Inflammatory macrophage treated with lipopolysaccharide for 1 hour (primary cell): Measurements from ENCODE around the gene PTPRN2.

Source experiments
- DNase-seq, 2 donors: peaks; one replicate each; pipeline ENCODE4 v3.0.0-alpha.2; 2020 to 2022

Gene PTPRN2

GRCh38 chr7:157827863-157828160, 759.8 kb downstream of the PTPRN2 start:
- DNase-seq = no peak

GRCh38 chr7:157827045-157827862, 760.4 kb downstream of the PTPRN2 start:
- no peak for DNase-seq

GRCh38 chr7:157826566-157826965, 761.1 kb downstream of the PTPRN2 start:
- DNase-seq = no peak

GRCh38 chr7:157825325-157825724, 762.3 kb downstream of the PTPRN2 start:
- DNase-seq = no peak

- DNase-seq = no peak
Observed at GRCh38 chr7:157824819-157825121, 762.9 kb downstream of the PTPRN2 start.

- DNase-seq = no peak
Observed at GRCh38 chr7:157824011-157824818, 763.4 kb downstream of the PTPRN2 start.

- no peak for DNase-seq
Observed at GRCh38 chr7:157822688-157823031, 765.0 kb downstream of the PTPRN2 start.

- DNase-seq = no peak
Observed at GRCh38 chr7:157821959-157822687, 765.5 kb downstream of the PTPRN2 start.

- DNase-seq = no peak
Observed at GRCh38 chr7:157820796-157821195, 766.8 kb downstream of the PTPRN2 start.

- DNase-seq = no peak
Observed at GRCh38 chr7:157819455-157819807, 768.2 kb downstream of the PTPRN2 start.

- DNase-seq = no peak
Observed at GRCh38 chr7:157818701-157819454, 768.7 kb downstream of the PTPRN2 start.

GRCh38 chr7:157817944-157818700, 769.5 kb downstream of the PTPRN2 start:
- no peak for DNase-seq

- no peak for DNase-seq
Observed at GRCh38 chr7:157817433-157817832, 770.2 kb downstream of the PTPRN2 start.

GRCh38 chr7:157816526-157817250, 770.9 kb downstream of the PTPRN2 start:
- no peak for DNase-seq

- DNase-seq = no peak
Observed at GRCh38 chr7:157816086-157816485, 771.5 kb downstream of the PTPRN2 start.

- no peak for DNase-seq
Observed at GRCh38 chr7:157815706-157816022, 772.0 kb downstream of the PTPRN2 start.

GRCh38 chr7:157814931-157815705, 772.5 kb downstream of the PTPRN2 start:
- no peak for DNase-seq

- DNase-seq = no peak
Observed at GRCh38 chr7:157813741-157814661, 773.6 kb downstream of the PTPRN2 start.

- DNase-seq = no peak
Observed at GRCh38 chr7:157813053-157813452, 774.6 kb downstream of the PTPRN2 start.

- no peak for DNase-seq
Observed at GRCh38 chr7:157811946-157812345, 775.7 kb downstream of the PTPRN2 start.
